GM18858 (cell line): ENCODE measurements around the gene DENR.
"Not testable (repeated sequence)": the region's sequence is repeated elsewhere in the genome, so short reads cannot be mapped to it uniquely, and the experiment has no call there.

ENCODE experiments used
- ATAC-seq: cut with Tn5 transposase; IDR thresholded peaks from one replicate; pipeline ENCODE4 v1.9.1; 2021; ENCODE audit not compliant: unreplicated experiment

Gene DENR

GRCh38 chr12:122738571-122738970 is 14.1 kb upstream of the DENR start:
- ATAC-seq, result no peak

- no peak for ATAC-seq
Measured at GRCh38 chr12:122740351-122740750, 12.3 kb upstream of the DENR start.

- ATAC-seq, result no peak
Measured at GRCh38 chr12:122743895-122744525, 8.6 kb upstream of the DENR start.

- no peak for ATAC-seq
Measured at GRCh38 chr12:122747224-122748135, 5.1 kb upstream of the DENR start.

- no peak for ATAC-seq
Measured at GRCh38 chr12:122749569-122750332, 2.9 kb upstream of the DENR start.

GRCh38 chr12:122750781-122751515 is 1.7 kb upstream of the DENR start:
- not testable (repeated sequence) for ATAC-seq

GRCh38 chr12:122753319-122753650 is 661 bp downstream of the DENR start:
- no peak for ATAC-seq

GRCh38 chr12:122754790-122755189 is 2.2 kb downstream of the DENR start:
- ATAC-seq, result no peak

- ATAC-seq, result no peak
Measured at GRCh38 chr12:122757568-122757967, 4.9 kb downstream of the DENR start.

- no peak for ATAC-seq
Measured at GRCh38 chr12:122785503-122785902, 32.9 kb downstream of the DENR start.

- no peak for ATAC-seq
Measured at GRCh38 chr12:122788387-122788786, 35.8 kb downstream of the DENR start.

GRCh38 chr12:122789637-122790036 is 37.0 kb downstream of the DENR start:
- ATAC-seq, result no peak

- ATAC-seq, result no peak
Measured at GRCh38 chr12:122790393-122791075, 37.9 kb downstream of the DENR start.

GRCh38 chr12:122793685-122794106 is 41.1 kb downstream of the DENR start:
- ATAC-seq, result no peak

GRCh38 chr12:122795807-122796206 is 43.2 kb downstream of the DENR start:
- ATAC-seq, result no peak

GRCh38 chr12:122799641-122800243 is 47.1 kb downstream of the DENR start:
- no peak for ATAC-seq

- ATAC-seq, result no peak
Measured at GRCh38 chr12:122803937-122804336, 51.3 kb downstream of the DENR start.

GRCh38 chr12:122804957-122805356 is 52.3 kb downstream of the DENR start:
- not testable (repeated sequence) for ATAC-seq

GRCh38 chr12:122807651-122808050 is 55.0 kb downstream of the DENR start:
- no peak for ATAC-seq

GRCh38 chr12:122811777-122812176 is 59.2 kb downstream of the DENR start:
- ATAC-seq, result no peak
